ENCODE data around the gene SORBS1. TPM values are rescaled to one million over a fixed set of nuclear protein-coding genes. Genes with fewer than 3 reads are reported as not detected.

The SORBS1 gene
- total RNA-seq, 2 experiments from 2014 or later, result 0.57 to 3.1 TPM

DNA sequence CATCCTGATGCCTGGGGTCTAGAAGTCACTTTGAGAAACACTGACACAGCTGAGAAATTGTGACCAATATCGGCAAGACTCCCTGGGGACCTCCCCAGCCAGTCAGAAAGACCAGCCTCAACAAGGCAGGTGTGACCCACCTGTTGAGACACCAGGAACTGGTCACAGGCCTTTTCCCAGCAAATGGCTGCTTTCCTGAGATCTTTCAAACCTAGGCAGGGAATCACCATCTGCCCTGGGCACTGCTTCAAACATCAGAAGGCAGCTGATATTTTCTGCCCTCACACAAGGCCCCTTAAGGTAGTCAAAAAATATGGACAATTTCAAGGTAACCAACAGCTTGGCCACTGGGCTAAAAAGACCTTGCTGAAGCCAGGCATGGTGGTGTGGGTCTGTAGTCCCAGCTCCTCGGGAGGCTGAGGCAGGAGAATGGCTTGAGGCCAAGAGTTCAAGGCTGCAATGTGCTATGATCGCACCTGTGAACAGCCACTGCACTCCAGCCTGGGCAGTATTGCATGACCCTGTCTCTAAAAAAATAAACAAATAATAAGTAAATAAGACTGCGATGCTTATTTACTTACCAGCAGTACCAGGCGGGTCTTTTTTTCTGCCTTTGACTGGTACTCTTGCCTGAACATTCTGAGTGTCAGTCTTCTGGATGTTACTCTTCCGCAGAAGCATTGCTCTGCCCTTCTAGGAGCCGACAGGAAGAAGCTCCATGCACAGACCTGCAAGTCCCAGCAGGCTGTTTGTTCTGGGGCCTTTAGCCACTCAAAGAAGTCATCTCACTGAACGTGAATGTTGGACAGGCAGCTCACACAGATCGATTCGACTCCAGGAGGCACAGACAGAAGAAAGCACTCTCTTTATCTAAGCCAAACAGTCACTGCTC is 59.7 kb downstream of the SORBS1 start:
- CTCF ChIA-PET (ENCODE audit: unreplicated experiment), result no interaction called here

DNA sequence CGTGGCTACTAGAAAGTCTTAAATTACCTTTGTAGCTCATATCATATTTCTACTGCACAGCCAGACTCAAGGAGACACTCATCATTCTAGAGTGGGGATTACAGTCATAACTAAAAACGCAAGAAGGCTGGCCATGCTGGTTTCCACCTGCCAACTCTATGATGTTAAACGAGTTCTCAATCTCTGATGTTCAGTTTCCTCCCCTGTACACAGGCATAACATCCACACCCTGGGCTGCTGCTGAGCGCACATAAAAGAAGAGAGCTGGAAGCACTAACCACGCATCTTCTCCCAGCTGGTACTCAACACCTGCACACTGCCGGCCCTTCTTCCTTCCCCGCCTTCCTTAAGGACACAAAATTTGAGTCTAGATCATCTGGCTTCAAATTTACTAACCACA is 60.5 kb downstream of the SORBS1 start:
- no peak overlapping the region for H3K4me2 ChIP-seq (ENCODE audit: low read length)
- H2AFZ ChIP-seq (ENCODE audit: low read length), result no peak overlapping the region
- CTCF ChIA-PET (ENCODE audit: unreplicated experiment), result no interaction called here
- no peak for TF ChIP-seq EZH2phosphoT487 (IDR thresholded peaks at IDR 0.05; ENCODE audit: borderline replicate concordance, low read depth, low read length)
- TF ChIP-seq, protein P1, sequence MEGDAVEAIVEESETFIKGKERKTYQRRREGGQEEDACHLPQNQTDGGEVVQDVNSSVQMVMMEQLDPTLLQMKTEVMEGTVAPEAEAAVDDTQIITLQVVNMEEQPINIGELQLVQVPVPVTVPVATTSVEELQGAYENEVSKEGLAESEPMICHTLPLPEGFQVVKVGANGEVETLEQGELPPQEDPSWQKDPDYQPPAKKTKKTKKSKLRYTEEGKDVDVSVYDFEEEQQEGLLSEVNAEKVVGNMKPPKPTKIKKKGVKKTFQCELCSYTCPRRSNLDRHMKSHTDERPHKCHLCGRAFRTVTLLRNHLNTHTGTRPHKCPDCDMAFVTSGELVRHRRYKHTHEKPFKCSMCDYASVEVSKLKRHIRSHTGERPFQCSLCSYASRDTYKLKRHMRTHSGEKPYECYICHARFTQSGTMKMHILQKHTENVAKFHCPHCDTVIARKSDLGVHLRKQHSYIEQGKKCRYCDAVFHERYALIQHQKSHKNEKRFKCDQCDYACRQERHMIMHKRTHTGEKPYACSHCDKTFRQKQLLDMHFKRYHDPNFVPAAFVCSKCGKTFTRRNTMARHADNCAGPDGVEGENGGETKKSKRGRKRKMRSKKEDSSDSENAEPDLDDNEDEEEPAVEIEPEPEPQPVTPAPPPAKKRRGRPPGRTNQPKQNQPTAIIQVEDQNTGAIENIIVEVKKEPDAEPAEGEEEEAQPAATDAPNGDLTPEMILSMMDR (conservative IDR thresholded peaks at IDR 0.05; ENCODE audit: low read length), result no peak
- no peaks in the 10 kb centered on the region for H3K9me3 ChIP-seq (ENCODE audit: low read length)
- H3K9me2 ChIP-seq (ENCODE audit: insufficient read depth, low read length), result no peaks in the 10 kb centered on the region
- intact Hi-C loops (cut with micrococcal nuclease; ENCODE audit: unreplicated experiment), result no loop called here
- H3K36me3 ChIP-seq (ENCODE audit: insufficient read depth, low read length), result no peaks in the 10 kb centered on the region
- POLR2A ChIA-PET, result no interaction called here
- H3K27ac ChIP-seq (ENCODE audit: low read depth, low read length, poor library complexity, severe bottlenecking), result no peak overlapping the region
- no peaks in the 10 kb centered on the region for H3K4me1 ChIP-seq (ENCODE audit: insufficient read depth, low read length, poor library complexity, severe bottlenecking)
- H3K79me2 ChIP-seq (ENCODE audit: insufficient read depth, low read depth, low read length), result no peaks in the 10 kb centered on the region
- no TSS peak for BruUV-seq (replicated peaks)
- no peak for DNase-seq (ENCODE audit: low spot score)
- no peak overlapping the region for H3K4me3 ChIP-seq (ENCODE audit: low read depth, low read length, poor library complexity, severe bottlenecking)
- H4K20me1 ChIP-seq (ENCODE audit: insufficient read depth, low read length), result no peaks in the 10 kb centered on the region

More for the DNA sequence above, 59.7 kb downstream of the SORBS1 start:
- no peak for DNase-seq (ENCODE audit: low spot score)
- Histone ChIP-seq H3K9me3 (ENCODE audit: low read length) (no peaks in the 10 kb centered on the region), H3K9me2 (ENCODE audit: insufficient read depth, low read length) (no peaks in the 10 kb centered on the region), H3K4me3 (ENCODE audit: low read depth, low read length, poor library complexity, severe bottlenecking) (no peak overlapping the region), H4K20me1 (ENCODE audit: insufficient read depth, low read length) (no peaks in the 10 kb centered on the region), H3K4me2 (ENCODE audit: low read length) (no peak overlapping the region), H3K27ac (ENCODE audit: low read depth, low read length, poor library complexity, severe bottlenecking) (no peak overlapping the region), H3K79me2 (ENCODE audit: insufficient read depth, low read depth, low read length) (no peaks in the 10 kb centered on the region), H3K36me3 (ENCODE audit: insufficient read depth, low read length) (no peaks in the 10 kb centered on the region), H3K4me1 (ENCODE audit: insufficient read depth, low read length, poor library complexity, severe bottlenecking) (no peaks in the 10 kb centered on the region), H2AFZ (ENCODE audit: low read length) (no peak overlapping the region)
- POLR2A ChIA-PET, result no interaction called here
- TF ChIP-seq EZH2phosphoT487 (IDR thresholded peaks at IDR 0.05; ENCODE audit: borderline replicate concordance, low read depth, low read length), result no peak
- TF ChIP-seq, protein P1 (conservative IDR thresholded peaks at IDR 0.05; ENCODE audit: low read length), result no peak
- BruUV-seq (replicated peaks), result no TSS peak
- intact Hi-C loops (cut with micrococcal nuclease; ENCODE audit: unreplicated experiment), result no loop called here

DNA sequence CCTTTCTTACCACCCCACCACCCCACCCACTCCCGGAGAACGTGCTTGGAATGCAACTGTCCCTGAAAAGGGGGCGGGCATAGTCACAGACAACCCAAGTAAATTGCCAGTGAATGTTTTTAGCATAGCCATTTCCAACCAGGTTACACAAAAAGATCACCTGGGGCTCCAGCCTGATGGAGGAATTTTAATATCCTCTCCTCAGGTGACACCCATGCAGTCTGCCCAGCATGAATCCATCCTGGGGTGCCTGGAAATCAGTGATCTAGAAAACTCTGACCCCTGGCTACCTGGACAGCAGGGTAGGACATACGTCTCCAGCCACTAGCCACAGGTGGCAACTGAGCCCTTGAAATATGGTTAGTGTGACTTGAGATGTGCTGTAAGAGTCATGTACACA is 61.1 kb downstream of the SORBS1 start:
- Histone ChIP-seq H3K4me1 (ENCODE audit: insufficient read depth, low read length, poor library complexity, severe bottlenecking) (no peaks in the 10 kb centered on the region), H3K4me2 (ENCODE audit: low read length) (no peak overlapping the region), H3K4me3 (ENCODE audit: low read depth, low read length, poor library complexity, severe bottlenecking) (no peak overlapping the region), H3K36me3 (ENCODE audit: insufficient read depth, low read length) (no peaks in the 10 kb centered on the region), H3K27ac (ENCODE audit: low read depth, low read length, poor library complexity, severe bottlenecking) (no peak overlapping the region), H3K9me3 (ENCODE audit: low read length) (no peaks in the 10 kb centered on the region), H2AFZ (ENCODE audit: low read length) (no peak overlapping the region), H3K79me2 (ENCODE audit: insufficient read depth, low read depth, low read length) (no peaks in the 10 kb centered on the region), H3K9me2 (ENCODE audit: insufficient read depth, low read length) (no peaks in the 10 kb centered on the region), H4K20me1 (ENCODE audit: insufficient read depth, low read length) (no peaks in the 10 kb centered on the region)
- intact Hi-C loops (cut with micrococcal nuclease; ENCODE audit: unreplicated experiment), result no loop called here
- ChIA-PET CTCF (ENCODE audit: unreplicated experiment) (no interaction called here), POLR2A (no interaction called here)
- TF ChIP-seq, protein P1 (conservative IDR thresholded peaks at IDR 0.05; ENCODE audit: low read length), result no peak
- TF ChIP-seq EZH2phosphoT487 (IDR thresholded peaks at IDR 0.05; ENCODE audit: borderline replicate concordance, low read depth, low read length), result no peak
- no peak for DNase-seq (ENCODE audit: low spot score)
- BruUV-seq (replicated peaks), result no TSS peak
